Activated T-cell treated with anti-CD3 and anti-CD28 coated beads, Interleukin-2, amount 50 U/mL, for 1 hour (primary cell): ENCODE data around the gene ATG4B.
A peak's percentile ranks its signal among the peaks of the same experiment; 100 is the strongest.

ENCODE experiments used
- DNase-seq: peaks from one replicate; pipeline ENCODE4 v3.0.0-alpha.2; 2020

Gene ATG4B

DNA sequence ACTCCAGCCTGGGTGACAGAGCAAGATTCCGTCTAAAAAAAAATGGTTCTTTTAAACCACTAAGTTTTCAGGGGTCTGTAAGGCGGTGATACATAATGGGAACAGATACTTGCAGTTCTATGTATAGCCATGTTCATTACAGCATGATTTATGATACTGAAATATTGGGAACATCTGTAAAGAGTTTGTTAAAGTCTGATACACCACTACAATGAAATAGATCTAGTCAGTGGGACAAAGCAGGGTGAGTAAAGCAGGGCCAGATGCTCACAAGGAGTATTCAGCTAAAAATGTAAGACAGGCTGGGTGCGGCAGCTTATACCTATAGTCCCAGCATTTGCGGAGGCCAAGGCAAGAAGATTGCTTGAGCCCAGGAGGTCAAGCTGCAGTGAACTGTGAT is 58.2 kb downstream of the ATG4B start:
- no peak for DNase-seq

DNA sequence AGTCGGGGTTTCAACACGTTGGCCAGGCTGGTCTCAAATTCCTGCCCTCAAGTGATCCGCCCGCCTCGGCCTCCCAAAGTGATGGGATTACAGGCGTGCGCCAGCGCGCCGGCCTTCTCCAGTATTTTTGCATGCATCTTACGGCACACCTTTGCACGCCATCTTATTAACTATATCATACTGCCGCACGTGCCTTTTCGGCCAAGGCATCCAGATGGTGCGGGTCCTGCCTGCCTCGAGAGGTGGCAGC is 63.6 kb downstream of the ATG4B start:
- no peak for DNase-seq

DNA sequence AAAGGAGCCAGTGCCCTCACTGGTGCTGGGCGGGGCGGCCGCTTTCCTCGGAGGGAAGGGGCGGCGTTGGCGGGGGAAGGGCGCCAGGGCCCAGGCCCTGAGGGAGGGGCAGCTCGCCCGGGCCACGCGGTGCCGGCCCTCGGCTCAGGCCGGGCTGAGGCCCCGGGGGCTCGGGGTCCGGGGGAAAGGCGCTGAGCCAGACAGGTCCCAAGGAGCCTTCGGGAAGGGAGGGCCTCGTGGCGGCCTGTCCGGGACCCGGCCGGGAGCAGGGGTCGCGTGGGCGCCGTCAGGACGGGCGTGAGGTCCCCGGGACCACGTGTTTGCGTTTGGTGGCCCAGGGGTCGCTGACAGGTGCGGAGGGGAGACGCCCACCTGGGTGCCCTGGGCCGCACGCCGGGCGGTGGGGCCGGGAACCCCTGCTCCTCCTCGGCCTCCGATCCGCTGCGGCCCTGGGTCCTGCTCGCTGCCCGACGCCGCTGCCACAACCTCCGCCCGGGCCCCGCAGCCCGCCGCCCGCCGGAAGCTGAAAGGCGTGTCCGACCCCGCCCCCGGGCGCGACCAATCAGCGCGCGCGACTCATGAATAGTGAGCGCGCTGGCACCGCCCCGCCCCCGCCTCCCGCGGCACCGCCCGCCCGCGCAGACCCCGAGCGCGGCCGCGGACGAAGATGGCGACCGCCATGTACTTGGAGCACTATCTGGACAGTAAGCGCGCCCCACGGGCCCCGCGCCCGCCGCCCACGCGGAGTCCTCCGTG is 64.1 kb downstream of the ATG4B start, which contains the start of gene ING5:
Gene ING5 (plus strand): TSS at position 641 of the 756 bp plus-strand sequence. CDS start 27 bp downstream, at position 668.
- peak; percentile 97 for DNase-seq

DNA sequence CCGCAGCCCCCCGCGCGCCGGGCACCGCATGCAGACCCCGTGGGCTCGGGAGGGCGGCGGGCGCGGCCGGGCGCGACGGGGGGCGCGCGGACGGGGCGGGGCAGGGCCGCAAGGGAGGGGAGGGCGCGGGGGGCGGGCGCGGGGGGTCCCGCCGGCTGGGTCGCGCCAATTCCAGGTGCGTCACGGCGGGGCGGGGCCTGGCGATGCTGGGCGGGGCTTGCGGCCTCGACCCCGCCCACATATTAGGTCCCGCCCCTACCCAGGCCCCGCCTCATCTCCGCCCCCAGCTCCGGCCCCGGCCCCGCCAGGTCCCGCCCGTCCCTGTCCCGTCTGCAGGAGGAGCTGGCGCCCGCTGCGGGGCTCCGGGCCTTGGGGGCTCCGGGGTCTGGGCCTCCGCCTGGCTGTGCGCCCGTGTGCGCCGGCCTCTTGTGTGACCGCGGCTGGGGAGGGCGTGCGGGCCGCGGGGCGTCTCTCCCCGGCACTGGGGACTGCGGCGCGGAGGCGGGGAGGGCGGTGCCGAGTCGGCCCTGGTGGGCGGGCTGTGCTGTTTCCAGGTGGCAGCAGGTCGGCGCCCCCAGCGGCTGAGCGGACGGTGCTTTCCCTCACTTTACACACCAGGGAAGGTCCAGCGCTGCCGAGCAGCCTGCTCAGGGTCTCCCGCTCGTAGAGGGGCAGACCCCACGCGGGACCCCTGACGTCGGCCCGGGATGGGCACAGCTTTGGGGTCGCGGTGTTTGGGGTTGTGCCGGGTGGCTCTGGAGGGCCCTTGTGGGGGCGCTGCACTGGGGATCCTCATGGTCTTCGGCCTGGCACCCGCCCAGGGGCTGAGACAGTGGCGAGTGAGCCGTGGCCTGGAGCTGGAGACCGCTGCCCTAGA is 64.9 kb downstream of the ATG4B start:
- peak; percentile 94 for DNase-seq

DNA sequence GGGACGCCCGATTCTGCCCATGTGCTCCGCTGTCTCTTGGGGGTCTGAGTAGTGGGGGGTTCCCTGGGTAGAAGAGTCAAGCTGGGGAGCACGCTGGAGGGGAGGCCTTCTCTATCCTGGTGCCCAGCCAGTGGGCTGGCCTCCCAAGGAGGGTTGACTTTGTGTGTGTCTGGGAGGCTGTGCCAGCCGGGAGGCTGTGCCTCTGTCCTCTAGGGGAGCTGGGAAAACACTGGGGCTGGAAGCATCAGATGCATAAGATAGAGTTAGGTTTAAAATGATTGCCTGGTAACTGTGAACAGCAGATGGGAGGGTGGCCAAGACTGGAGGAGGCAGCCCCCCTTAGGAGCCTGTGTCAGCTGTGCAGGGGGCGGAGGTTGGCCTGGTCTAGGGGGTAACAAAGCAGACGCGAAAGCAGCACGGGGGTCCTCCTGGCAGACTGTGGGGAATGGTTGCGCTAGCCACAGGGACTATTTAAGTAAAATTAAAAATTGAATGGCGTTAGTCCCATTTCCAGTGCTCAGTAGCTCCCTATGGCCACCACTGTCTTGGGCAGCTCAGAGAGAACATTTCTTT is 65.6 kb downstream of the ATG4B start:
- DNase-seq = no peak

DNA sequence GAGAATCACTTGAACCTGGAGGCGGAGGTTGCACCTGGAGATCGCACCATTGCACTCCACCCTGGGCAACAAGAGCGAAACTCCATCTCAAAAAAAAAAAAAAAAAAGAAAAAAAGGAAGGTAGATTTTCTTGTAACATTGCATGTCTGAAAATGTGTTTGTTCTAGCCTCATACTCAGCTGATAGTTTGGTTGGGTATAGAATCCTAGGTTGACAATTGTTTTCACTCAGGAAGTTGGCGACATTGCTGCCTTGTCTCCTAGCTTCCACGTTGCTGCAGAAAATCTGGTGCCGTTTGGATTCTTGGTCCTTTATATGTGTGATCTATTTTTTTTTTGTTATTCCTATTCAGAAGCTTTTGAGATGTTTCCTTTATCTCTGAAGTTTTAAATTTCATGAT is 69.0 kb downstream of the ATG4B start:
- no peak for DNase-seq

DNA sequence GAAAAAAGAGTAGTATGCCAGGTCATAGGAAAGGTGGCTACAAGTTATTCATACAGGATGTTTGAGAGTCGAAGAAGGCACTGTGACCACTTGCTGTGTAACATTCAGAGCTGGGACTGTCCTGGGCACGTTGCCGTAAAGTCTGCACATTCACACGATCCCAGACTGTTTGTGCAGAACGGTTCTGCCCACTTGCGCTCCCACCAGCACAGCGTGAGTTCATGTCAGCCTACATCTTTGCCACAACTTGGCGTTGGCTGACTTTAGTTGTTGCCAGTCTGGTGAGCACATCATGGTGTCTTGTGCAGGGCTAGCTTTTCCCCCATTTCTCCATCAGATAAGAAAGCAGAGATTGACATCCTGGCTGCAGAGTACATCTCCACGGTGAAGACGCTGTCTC is 71.4 kb downstream of the ATG4B start:
- DNase-seq = no peak

DNA sequence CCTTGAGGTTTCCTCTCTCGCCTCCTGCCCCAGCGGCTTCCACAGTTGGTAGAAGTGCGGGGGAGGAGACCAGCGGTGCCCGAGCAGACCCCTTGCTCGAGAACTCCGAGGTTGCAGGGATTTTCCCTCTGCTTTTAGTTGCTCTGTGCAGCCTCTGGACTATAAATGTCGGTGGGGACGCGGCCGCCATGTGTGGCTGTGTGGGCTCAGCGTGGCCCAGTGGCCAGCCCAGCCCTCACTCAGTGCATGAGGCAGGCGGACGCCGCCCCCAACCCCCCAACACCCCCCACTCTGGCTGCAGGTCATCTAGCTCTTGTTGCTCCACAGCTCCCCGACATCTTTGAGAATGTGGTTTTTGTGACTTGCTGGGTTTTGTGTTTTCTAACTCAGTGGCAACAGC is 81.6 kb downstream of the ATG4B start:
- no peak for DNase-seq

DNA sequence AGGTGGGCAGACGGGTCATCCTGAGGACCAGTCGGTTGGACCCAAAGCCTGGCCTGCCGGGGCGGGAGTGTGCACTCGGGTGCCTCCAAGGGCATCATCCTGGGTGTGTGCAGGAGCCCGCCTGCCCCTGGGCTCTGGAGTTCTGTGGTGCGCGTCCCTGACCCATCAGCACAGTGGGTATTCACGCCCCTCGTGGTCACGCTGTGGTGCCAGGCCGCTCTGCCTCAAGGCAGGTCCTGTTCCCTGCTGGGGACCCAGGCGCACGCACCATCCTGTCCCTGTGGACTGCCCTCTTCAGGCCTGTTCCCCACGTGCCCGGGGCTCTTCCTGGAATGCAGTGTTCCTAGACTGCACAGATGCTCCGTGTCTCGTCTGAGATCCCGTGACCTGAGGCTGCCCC is 82.6 kb downstream of the ATG4B start:
- no peak for DNase-seq

DNA sequence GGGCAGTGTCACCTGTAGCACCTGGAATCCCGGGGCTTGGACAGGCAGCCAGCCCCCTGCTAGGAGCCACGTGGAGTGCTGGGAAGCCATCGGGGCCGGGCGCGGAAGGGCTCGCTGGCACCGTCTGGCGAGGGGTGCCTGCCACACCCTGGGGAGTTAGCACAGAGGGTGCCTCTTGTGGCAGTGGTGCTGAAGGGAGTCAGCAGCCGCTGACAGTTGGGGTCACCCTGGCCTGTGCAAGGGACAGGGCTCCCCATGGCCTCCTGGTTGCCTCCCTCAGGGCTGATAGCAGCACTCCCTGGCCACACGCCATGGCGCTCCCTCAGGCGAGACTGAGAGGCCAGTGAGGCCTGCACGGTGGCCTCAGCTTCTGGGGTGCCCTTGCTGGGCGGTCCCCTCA is 83.1 kb downstream of the ATG4B start:
- DNase-seq = no peak

DNA sequence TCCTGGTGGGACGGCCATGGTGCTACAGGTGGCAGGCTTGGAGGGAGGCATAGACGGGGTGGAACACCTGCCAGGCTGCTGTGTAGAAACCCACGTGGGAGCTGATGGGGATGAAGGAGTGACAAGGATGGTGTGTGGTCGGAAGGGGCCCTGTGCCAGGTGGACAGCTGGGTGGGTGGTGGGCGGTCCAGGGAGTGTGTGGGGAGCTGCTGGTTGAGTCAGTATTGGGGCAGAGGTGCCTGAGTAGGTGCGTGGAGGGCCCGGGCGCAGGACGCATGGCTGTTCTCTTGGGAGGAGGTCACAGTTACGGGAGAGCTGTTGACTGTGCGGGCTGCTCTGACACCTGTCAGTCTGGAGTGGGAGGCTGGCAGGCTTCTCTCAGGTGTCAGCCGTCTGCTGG is 84.4 kb downstream of the ATG4B start:
- DNase-seq = no peak

DNA sequence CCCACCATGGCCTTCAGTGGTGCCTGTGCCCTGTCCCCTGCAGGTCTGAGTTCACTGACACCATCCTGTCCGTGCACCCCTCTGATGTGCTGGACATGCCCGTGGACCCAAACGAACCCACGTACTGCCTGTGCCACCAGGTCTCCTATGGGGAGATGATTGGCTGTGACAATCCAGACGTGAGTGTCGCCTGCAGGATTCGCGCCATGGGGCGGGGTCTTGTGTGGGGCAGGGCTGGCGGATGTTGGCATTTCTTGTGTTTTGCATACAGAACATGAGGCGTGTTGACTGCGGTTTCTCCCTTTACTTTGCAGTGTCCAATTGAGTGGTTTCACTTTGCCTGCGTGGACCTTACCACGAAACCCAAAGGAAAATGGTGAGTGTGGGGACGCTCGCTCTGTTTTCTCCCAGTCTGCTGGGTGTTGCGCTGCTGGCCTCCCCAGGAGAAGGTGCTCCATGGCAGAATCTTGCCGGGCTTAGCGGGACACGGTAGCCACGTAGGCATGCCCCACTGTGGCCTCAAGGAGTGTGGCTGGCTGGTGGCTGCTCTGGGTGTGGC is 85.5 kb downstream of the ATG4B start:
- no peak for DNase-seq
